Mammary epithelial cell (primary cell): ENCODE measurements around the gene ORAI2.
"Not testable (repeated sequence)": the region's sequence is repeated elsewhere in the genome, so short reads cannot be mapped to it uniquely, and the experiment has no call there.

Source experiments
- EZH2 ChIP-seq: IDR thresholded peaks from 2 replicates; pipeline ENCODE4 v1.6.1; 2012; ENCODE audit warnings: low read length, inconsistent platforms, borderline replicate concordance
- TF ChIP-seq, protein P1 (sequence below), 2 donors: IDR thresholded peaks in 1 of 2; conservative IDR thresholded peaks in 1 of 2; 2 replicates each; pipeline ENCODE4 v1.5.1; 2011 to 2012; ENCODE audit warnings: inconsistent platforms in 2 of 2, low read length in 2 of 2, mild to moderate bottlenecking in 2 of 2, control low read depth in 1 of 2, low read depth in 1 of 2; ENCODE audit not compliant: insufficient read depth in 1 of 2; ENCODE audit errors: extremely low read depth in 1 of 2

DNA sequence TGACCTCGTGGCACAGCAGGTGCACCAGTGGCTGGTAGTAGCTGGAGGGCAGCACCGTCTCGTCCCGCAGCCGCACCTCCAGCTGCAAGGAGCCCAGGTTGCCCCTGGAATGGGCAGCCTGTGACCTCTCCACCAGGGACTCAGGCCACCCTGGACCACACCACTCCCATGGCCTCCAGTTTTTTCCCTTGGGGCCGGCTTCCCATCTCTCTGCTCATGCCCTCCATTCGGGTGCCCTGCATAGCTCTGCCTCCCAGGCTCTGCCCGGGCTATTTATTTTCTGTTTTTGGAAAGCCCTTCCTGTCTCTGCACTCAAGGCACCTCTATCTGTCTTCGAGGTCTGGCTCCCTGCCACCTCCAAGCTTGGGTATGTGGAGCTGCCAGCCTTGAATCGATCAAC, 63.5 kb downstream of the ORAI2 start:
- TF ChIP-seq, protein P1, sequence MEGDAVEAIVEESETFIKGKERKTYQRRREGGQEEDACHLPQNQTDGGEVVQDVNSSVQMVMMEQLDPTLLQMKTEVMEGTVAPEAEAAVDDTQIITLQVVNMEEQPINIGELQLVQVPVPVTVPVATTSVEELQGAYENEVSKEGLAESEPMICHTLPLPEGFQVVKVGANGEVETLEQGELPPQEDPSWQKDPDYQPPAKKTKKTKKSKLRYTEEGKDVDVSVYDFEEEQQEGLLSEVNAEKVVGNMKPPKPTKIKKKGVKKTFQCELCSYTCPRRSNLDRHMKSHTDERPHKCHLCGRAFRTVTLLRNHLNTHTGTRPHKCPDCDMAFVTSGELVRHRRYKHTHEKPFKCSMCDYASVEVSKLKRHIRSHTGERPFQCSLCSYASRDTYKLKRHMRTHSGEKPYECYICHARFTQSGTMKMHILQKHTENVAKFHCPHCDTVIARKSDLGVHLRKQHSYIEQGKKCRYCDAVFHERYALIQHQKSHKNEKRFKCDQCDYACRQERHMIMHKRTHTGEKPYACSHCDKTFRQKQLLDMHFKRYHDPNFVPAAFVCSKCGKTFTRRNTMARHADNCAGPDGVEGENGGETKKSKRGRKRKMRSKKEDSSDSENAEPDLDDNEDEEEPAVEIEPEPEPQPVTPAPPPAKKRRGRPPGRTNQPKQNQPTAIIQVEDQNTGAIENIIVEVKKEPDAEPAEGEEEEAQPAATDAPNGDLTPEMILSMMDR (conservative IDR thresholded peaks at IDR 0.05 in 1 of 2, IDR thresholded peaks at IDR 0.05 in 1 of 2; ENCODE audit: extremely low read depth in 1 of 2, insufficient read depth in 1 of 2, low read depth in 1 of 2, low read length in 2 of 2), result not testable (repeated sequence)
- TF ChIP-seq EZH2, result not testable (repeated sequence)
